K562 (cell line): Measurements from ENCODE around the gene BTRC. TPM values are rescaled to one million over a fixed set of nuclear protein-coding genes. Genes with fewer than 3 reads are reported as not detected.
A peak's percentile ranks its signal among the peaks of the same experiment; 100 is the strongest.

ENCODE experiments used
- ATAC-seq: fragments of 200-7000 bp; cut with Tn5 transposase; 3 replicates; pipeline ENCODE4 v1.9.1; 2020; ENCODE audit warnings: moderate library complexity
- BruUV-seq: library from RNA; stranded (reverse); fragments of 400-500 nt; replicated peaks from 2 replicates; lab custom pipeline; 2021; lab: Mats Ljungman, UMichigan
- CTCF ChIA-PET: fragments of 300-600 bp; formaldehyde crosslinking; extraction: SDS; loops from one replicate; lab custom pipeline; 2021; ENCODE audit warnings: low intra/inter-chr PET ratio; lab: Yijun Ruan, JAX
- POLR2A ChIA-PET: fragments of 300-600, 350-650 bp; sonication (Branson Sonifier 250); formaldehyde crosslinking; extraction: SDS; loops from one replicate; lab custom pipeline; 2021; ENCODE audit warnings: antibody characterized with exemption, inconsistent platforms; lab: Yijun Ruan, JAX
- DNase-seq, 4 experiments: peaks; one replicate each; pipeline versions ENCODE4 v3.0.0 to v3.0.0-alpha.2; 2011 to 2018; ENCODE audit warnings: low spot score in 3 of 4, mixed read lengths in 3 of 4; ENCODE audit errors: extremely low read depth in 1 of 4
- FAIRE-seq: peaks from 2 replicates; lab custom pipeline; 2011; peaks lifted over from hg19 to GRCh38; lab: Jason Lieb, UNC
- H2AFZ ChIP-seq: 2 replicates; pipeline ENCODE4 v1.6.0; 2011; ENCODE audit warnings: low read depth, low read length, control low read depth, inconsistent platforms
- H3K27ac ChIP-seq: fragments of 200-600 bp; 3 replicates; pipeline ENCODE4 v1.8.0; 2011; ENCODE audit warnings: low read depth, mild to moderate bottlenecking, control low read depth, inconsistent platforms, low read length, moderate library complexity, mixed read lengths; ENCODE audit errors: extremely low read depth
- H3K27me3 ChIP-seq, 2 experiments: fragments of 300-600 bp in 1 of 2; 2 replicates in 1 of 2; 3 replicates in 1 of 2; pipeline versions ENCODE4 v1.6.0 to v1.8.0; 2011; ENCODE audit warnings: inconsistent platforms in 2 of 2, low read length in 2 of 2, mild to moderate bottlenecking in 1 of 2, mixed read lengths in 1 of 2, moderate library complexity in 1 of 2; ENCODE audit not compliant: control insufficient read depth in 2 of 2, insufficient read depth in 2 of 2
- H3K36me3 ChIP-seq: fragments of 300-600 bp; 3 replicates; pipeline ENCODE4 v1.8.0; 2011; ENCODE audit warnings: mild to moderate bottlenecking, low read length, inconsistent platforms; ENCODE audit not compliant: control insufficient read depth, insufficient read depth
- H3K4me1 ChIP-seq, 2 experiments: fragments of 200-600 bp in 1 of 2; replicated peaks in 1 of 2; 2 replicates in 1 of 2; 3 replicates in 1 of 2; pipeline versions ENCODE4 v1.5.1 to v1.8.0; 2011; ENCODE audit warnings: inconsistent platforms in 2 of 2, low read length in 2 of 2, mild to moderate bottlenecking in 1 of 2, mixed read lengths in 1 of 2, moderate library complexity in 1 of 2; ENCODE audit not compliant: control insufficient read depth in 2 of 2, insufficient read depth in 2 of 2
- H3K4me2 ChIP-seq: 2 replicates; pipeline ENCODE4 v1.6.1; 2011; ENCODE audit warnings: low read length, control low read depth, inconsistent platforms, mixed read lengths; ENCODE audit not compliant: insufficient read depth
- H3K4me3 ChIP-seq: fragments of 200-600 bp; sonication (generic), shearing (Covaris generic); 2 replicates; pipeline ENCODE4 v1.5.1; 2016; ENCODE audit warnings: control low read depth, inconsistent platforms
- H3K79me2 ChIP-seq: fragments of 200-600 bp; 3 replicates; pipeline ENCODE4 v1.8.0; 2011; ENCODE audit warnings: low read length, inconsistent platforms; ENCODE audit not compliant: control insufficient read depth, insufficient read depth
- H3K9ac ChIP-seq, 2 experiments: 2 replicates each; pipeline versions ENCODE4 v1.6.0 to v1.6.1; 2011; ENCODE audit warnings: low read depth in 2 of 2, low read length in 2 of 2, control low read depth in 1 of 2, inconsistent platforms in 1 of 2, mild to moderate bottlenecking in 1 of 2, mixed read lengths in 1 of 2; ENCODE audit not compliant: insufficient read depth in 1 of 2
- H3K9me1 ChIP-seq: one replicate; pipeline ENCODE4 v1.6.0; 2011; ENCODE audit warnings: inconsistent platforms, mild to moderate bottlenecking, low read length, moderate library complexity; ENCODE audit not compliant: control insufficient read depth, insufficient read depth
- H3K9me3 ChIP-seq: replicated peaks from 2 replicates; pipeline ENCODE4 v1.5.1; 2011; ENCODE audit warnings: low read depth, low read length, inconsistent platforms; ENCODE audit not compliant: control insufficient read depth, insufficient read depth
- H4K20me1 ChIP-seq: replicated peaks from 2 replicates; pipeline ENCODE4 v1.6.1; 2011; ENCODE audit warnings: low read length, inconsistent platforms, mixed read lengths; ENCODE audit not compliant: control insufficient read depth, insufficient read depth
- ARID1B ChIP-seq: fragments of 450-650 bp; IDR thresholded peaks from 2 replicates; pipeline ENCODE4 v1.6.1; 2016; ENCODE audit warnings: antibody characterized with exemption, mild to moderate bottlenecking, inconsistent platforms
- BCOR ChIP-seq: fragments of 450-650 bp; IDR thresholded peaks from 2 replicates; pipeline ENCODE4 v1.6.1; 2016
- CBFA2T2 ChIP-seq: fragments of 450-650 bp; conservative IDR thresholded peaks from 2 replicates; pipeline ENCODE4 v1.6.1; 2017; ENCODE audit warnings: mild to moderate bottlenecking
- CBFA2T3 ChIP-seq: fragments of 450-650 bp; IDR thresholded peaks from 2 replicates; pipeline ENCODE4 v1.6.1; 2017
- ETV5 ChIP-seq: sonication (generic); formaldehyde crosslinking; IDR thresholded peaks from 2 replicates; pipeline ENCODE4 v1.4.0; 2020; ENCODE audit warnings: low read depth, mild to moderate bottlenecking, missing genetic modification reagents
- GATA2 ChIP-seq: sonication (generic); formaldehyde crosslinking; IDR thresholded peaks from 2 replicates; pipeline ENCODE4 v1.4.0; 2020; ENCODE audit warnings: mild to moderate bottlenecking, missing genetic modification reagents
- MTA2 ChIP-seq: fragments of 450-650 bp; IDR thresholded peaks from 2 replicates; pipeline ENCODE4 v1.6.1; 2016; ENCODE audit warnings: low read depth
- NCOR1 ChIP-seq: fragments of 450-650 bp; IDR thresholded peaks from 2 replicates; pipeline ENCODE4 v1.6.1; 2016; ENCODE audit warnings: mild to moderate bottlenecking, moderate library complexity
- NFIC ChIP-seq: fragments of 450-650 bp; IDR thresholded peaks from 2 replicates; pipeline ENCODE4 v1.6.1; 2017; ENCODE audit warnings: mild to moderate bottlenecking, inconsistent platforms
- NKRF ChIP-seq: fragments of 450-650 bp; IDR thresholded peaks from 2 replicates; pipeline ENCODE4 v1.6.1; 2016; ENCODE audit warnings: borderline replicate concordance
- SMC3 ChIP-seq: conservative IDR thresholded peaks from 2 replicates; pipeline ENCODE4 v1.6.1; 2011; ENCODE audit warnings: low read depth, low read length, improper control_type of control experiment; ENCODE audit not compliant: insufficient read depth
- TAL1 ChIP-seq: fragments of 450-650 bp; IDR thresholded peaks from 2 replicates; pipeline ENCODE4 v1.6.1; 2016; ENCODE audit warnings: mild to moderate bottlenecking
- TCF3 ChIP-seq: sonication (generic); formaldehyde crosslinking; IDR thresholded peaks from 2 replicates; pipeline ENCODE4 v1.4.0; 2020; ENCODE audit warnings: mild to moderate bottlenecking, missing genetic modification reagents
- TEAD4 ChIP-seq, 2 experiments: sonication (generic) in 1 of 2; formaldehyde crosslinking in 1 of 2; IDR thresholded peaks; 2 replicates each; pipeline versions ENCODE4 v1.6.1 to v1.8.0; 2012 to 2022; ENCODE audit warnings: borderline replicate concordance in 1 of 2, inconsistent platforms in 1 of 2, low read length in 1 of 2, mild to moderate bottlenecking in 1 of 2, missing genetic modification reagents in 1 of 2
- TRIM24 ChIP-seq, 2 experiments: fragments of 450-650 bp; IDR thresholded peaks; 2 replicates each; pipeline ENCODE4 v1.6.1; 2016
- TRIM28 ChIP-seq: fragments of 450-650 bp; IDR thresholded peaks from 2 replicates; pipeline ENCODE4 v1.6.1; 2017
- ZNF444 ChIP-seq: fragments of 250-450 bp; sonication (Bioruptor Pico); IDR thresholded peaks from 2 replicates; pipeline ENCODE4 v1.4.0; 2020; ENCODE audit warnings: mild to moderate bottlenecking, moderate library complexity
- ZNF740 ChIP-seq, 3 experiments: fragments of 200-800 bp in 1 of 3; sonication (Bioruptor generic) in 1 of 3; sonication (generic) in 1 of 3; formaldehyde crosslinking in 1 of 3; IDR thresholded peaks; 2 replicates each; pipeline versions ENCODE4 v1.6.1 to v1.8.0; 2016 to 2022; ENCODE audit warnings: mild to moderate bottlenecking in 2 of 3, missing compliant biosample characterization in 2 of 3, missing genetic modification characterization in 2 of 3, missing genetic modification reagents in 1 of 3
- WGBS: fragments of 100-300 bp; shearing (Covaris generic); methylation state at CpG from one replicate; pipeline ENCODE4 v1.1.6; 2016; ENCODE audit warnings: low coverage, mixed read lengths; ENCODE audit not compliant: insufficient coverage; ENCODE audit errors: missing lambda C conversion rate; 5-methylcytosine and 5-hydroxymethylcytosine counted together
- in situ Hi-C: fragments of 300-500 bp; cut with MboI; formaldehyde crosslinking; loops from 4 replicates; pipeline ENCODE4 v1.15.0; 2018; ENCODE audit warnings: inconsistent platforms, mixed read lengths
- intact Hi-C: fragments of 100-400 bp; cut with micrococcal nuclease; formaldehyde crosslinking; loops from 2 replicates; pipeline ENCODE4 v1.14.2; 2022
- polyA plus RNA-seq, 8 experiments: library from polyadenylated mRNA; depleted of rRNA in 4 of 8; stranded (reverse) in 5 of 8; unstranded in 3 of 8; fragments of >200 nt; fragmentation: Nextera tagmentation in 2 of 8; fragmentation: Illumina TruSeq in 1 of 8; extraction: Ambion mirVana in 2 of 8; extraction: Trizol in 1 of 8; gene quantifications; 2 replicates each; pipeline versions ENCODE4 v1.2.1 to v1.2.3, GENCODE V29; 2011 to 2014; ENCODE audit warnings: inconsistent platforms in 1 of 8, missing spikeins in 1 of 8
- total RNA-seq, 7 experiments: library from RNA; depleted of rRNA in 6 of 7; stranded (reverse); fragments of >200 nt in 6 of 7; fragmentation: Illumina TruSeq in 2 of 7; extraction: Trizol in 2 of 7; gene quantifications; 2 replicates each; pipeline versions ENCODE4 v1.2.1 to v1.2.3, GENCODE V29; 2011 to 2021; ENCODE audit warnings: low replicate concordance in 1 of 7
- TF ChIP-seq, protein P1 (sequence below), 3 experiments: IDR thresholded peaks in 2 of 3; conservative IDR thresholded peaks in 1 of 3; 2 replicates each; pipeline ENCODE4 v1.5.1; 2011 to 2012; ENCODE audit warnings: low read length in 3 of 3, mild to moderate bottlenecking in 3 of 3, control low read depth in 2 of 3, improper control_type of control experiment in 1 of 3, inconsistent platforms in 1 of 3, low read depth in 1 of 3, mixed read lengths in 1 of 3, moderate library complexity in 1 of 3; ENCODE audit not compliant: insufficient read depth in 2 of 3

BTRC gene
- total and polyA plus RNA-seq, 9 of the 15 experiments (the other 6 are each of a cell fraction or from before 2014, with no cell fraction given), result 1.6 to 15.4 (median 7.0) TPM

DNA sequence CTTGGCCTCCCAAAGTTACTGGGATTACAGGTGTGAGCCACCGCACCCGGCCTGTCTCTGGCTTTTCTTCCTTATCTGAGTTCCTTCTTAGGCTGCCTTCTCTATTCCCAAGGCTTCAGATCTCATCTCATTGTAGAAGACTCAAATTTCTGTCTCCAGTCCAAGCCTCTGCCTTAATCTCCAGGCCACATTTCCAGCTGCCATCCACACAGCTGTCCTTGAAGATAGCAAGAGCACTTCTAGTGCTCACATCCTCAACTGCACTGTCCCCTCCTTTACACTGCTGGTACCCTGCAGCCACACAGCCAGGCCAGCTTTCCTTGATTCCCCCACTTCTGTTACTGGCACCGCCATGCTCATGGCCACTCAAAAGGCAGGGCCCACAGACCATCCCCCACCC lies 198.5 kb downstream of the BTRC start:
- in situ Hi-C loops (no loop called here), intact Hi-C loops (no loop called here)
- Histone ChIP-seq H3K9ac (no peak overlapping the region), H3K4me1 (peaks cover 0 to 2% of the 10 kb centered on the region in 2 experiments; a peak in 3 of 5 replicates), H3K4me2 (no peak overlapping the region), H4K20me1 (no peaks in the 10 kb centered on the region), H3K36me3 (peaks cover 2% of the 10 kb centered on the region; the same call in 1 of the 3 replicates), H3K9me3 (no peaks in the 10 kb centered on the region), H3K27ac (no peak overlapping the region), H3K27me3 (no peaks in the 10 kb centered on the region), H2AFZ (no peak overlapping the region), H3K9me1 (no peaks in the 10 kb centered on the region), H3K4me3 (no peak overlapping the region), H3K79me2 (no peaks in the 10 kb centered on the region)
- FAIRE-seq, result no peak
- 62% methylated on average over 2 of the region's 3 CpGs for WGBS
- ChIA-PET CTCF (no interaction called here), POLR2A (interaction anchor here (0.7 kb wide), 1 partner anchor 143 kb away, joined by 3 read pairs; no protein-coding TSS in a partner anchor)
- TF ChIP-seq TCF3 (CRISPR knock-in tag), result peak; percentile 72
- peak; percentile 41; the same call in 1 of the 2 replicates for TF ChIP-seq TEAD4 (IDR thresholded peaks at IDR 0.05; ENCODE audit: low read length)
- TF ChIP-seq TEAD4 (CRISPR knock-in tag; IDR thresholded peaks at IDR 0.05; ENCODE audit: borderline replicate concordance), result no peak
- peak; percentile 81 for TF ChIP-seq CBFA2T3
- no peak for TF ChIP-seq BCOR
- TF ChIP-seq GATA2 (CRISPR knock-in tag), result peak; percentile 73
- peak in 1 of 2 experiments; percentile 41; a peak in 3 of 4 replicates for TF ChIP-seq TRIM24 (IDR thresholded peaks at IDR 0.05)
- no peak for TF ChIP-seq SMC3
- TF ChIP-seq ZNF444 (CRISPR knock-in tag), result no peak
- TF ChIP-seq NFIC, result peak; percentile 38
- TF ChIP-seq NCOR1, result peak; percentile 51; the same call in 1 of the 2 replicates
- no peak for TF ChIP-seq NKRF
- TF ChIP-seq, protein P1, sequence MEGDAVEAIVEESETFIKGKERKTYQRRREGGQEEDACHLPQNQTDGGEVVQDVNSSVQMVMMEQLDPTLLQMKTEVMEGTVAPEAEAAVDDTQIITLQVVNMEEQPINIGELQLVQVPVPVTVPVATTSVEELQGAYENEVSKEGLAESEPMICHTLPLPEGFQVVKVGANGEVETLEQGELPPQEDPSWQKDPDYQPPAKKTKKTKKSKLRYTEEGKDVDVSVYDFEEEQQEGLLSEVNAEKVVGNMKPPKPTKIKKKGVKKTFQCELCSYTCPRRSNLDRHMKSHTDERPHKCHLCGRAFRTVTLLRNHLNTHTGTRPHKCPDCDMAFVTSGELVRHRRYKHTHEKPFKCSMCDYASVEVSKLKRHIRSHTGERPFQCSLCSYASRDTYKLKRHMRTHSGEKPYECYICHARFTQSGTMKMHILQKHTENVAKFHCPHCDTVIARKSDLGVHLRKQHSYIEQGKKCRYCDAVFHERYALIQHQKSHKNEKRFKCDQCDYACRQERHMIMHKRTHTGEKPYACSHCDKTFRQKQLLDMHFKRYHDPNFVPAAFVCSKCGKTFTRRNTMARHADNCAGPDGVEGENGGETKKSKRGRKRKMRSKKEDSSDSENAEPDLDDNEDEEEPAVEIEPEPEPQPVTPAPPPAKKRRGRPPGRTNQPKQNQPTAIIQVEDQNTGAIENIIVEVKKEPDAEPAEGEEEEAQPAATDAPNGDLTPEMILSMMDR (IDR thresholded peaks at IDR 0.05 in 2 of 3, conservative IDR thresholded peaks at IDR 0.05 in 1 of 3; ENCODE audit: insufficient read depth in 2 of 3, low read depth in 1 of 3, low read length in 3 of 3), result no peak
- TF ChIP-seq TRIM28, result peak; percentile 40; the same call in 1 of the 2 replicates
- TF ChIP-seq ZNF740 (CRISPR knock-in tag; IDR thresholded peaks at IDR 0.05), result no peak
- TF ChIP-seq ZNF740 (tag; IDR thresholded peaks at IDR 0.05), result no peak
- no peak for TF ChIP-seq ETV5
- peak; percentile 74 for TF ChIP-seq TAL1
- TF ChIP-seq MTA2, result peak; percentile 57; the same call in 1 of the 2 replicates
- peak; percentile 62 for TF ChIP-seq CBFA2T2
- TF ChIP-seq ARID1B, result peak; percentile 71
- peak; percentile 56 for ATAC-seq
- peak in 1 of 4 experiments; percentile 30 for DNase-seq
- BruUV-seq, result no TSS peak
